CD4-positive, alpha-beta T cell (primary cell): ENCODE results near the gene TMC7. TPM values are rescaled to one million over a fixed set of nuclear protein-coding genes. Genes with fewer than 3 reads are reported as not detected.

Experiments used
- ATAC-seq: fragments of 200-7000 bp; cut with Tn5 transposase; one replicate; pipeline ENCODE4 v1.10.0; 2022; ENCODE audit warnings: mild to moderate bottlenecking; ENCODE audit not compliant: poor library complexity
- CTCF ChIA-PET: fragments of 350-600 bp; sonication (Branson Sonifier 250); formaldehyde crosslinking; loops from one replicate; lab custom pipeline; 2021; ENCODE audit warnings: antibody characterized with exemption, inconsistent platforms; lab: Charles Lee
- POLR2A ChIA-PET: fragments of 350-600 bp; sonication (Branson Sonifier 250); formaldehyde crosslinking; loops from one replicate; lab custom pipeline; 2021; ENCODE audit warnings: antibody characterized with exemption, inconsistent platforms; lab: Charles Lee
- DNase-seq, 14 experiments: peaks; one replicate each; pipeline ENCODE4 v3.0.0-alpha.2; 2013 to 2020; ENCODE audit warnings: mixed read lengths in 2 of 14
- H3K27ac ChIP-seq, 2 donors: one replicate each; pipeline versions ENCODE4 v1.5.1 to v1.7.0; 2013; ENCODE audit warnings: low read length in 2 of 2, low read depth in 1 of 2, mild to moderate bottlenecking in 1 of 2
- H3K27me3 ChIP-seq, 2 experiments: 1 replicate in 1 of 2; 2 replicates in 1 of 2; pipeline versions ENCODE4 v1.6.1 to v1.7.0; 2013; ENCODE audit warnings: low read length in 2 of 2, control low read depth in 1 of 2, mild to moderate bottlenecking in 1 of 2, moderate library complexity in 1 of 2; ENCODE audit not compliant: insufficient read depth in 2 of 2, control insufficient read depth in 1 of 2
- H3K36me3 ChIP-seq: one replicate; pipeline ENCODE4 v1.6.1; 2013; ENCODE audit warnings: low read length, control low read depth; ENCODE audit not compliant: insufficient read depth
- H3K4me1 ChIP-seq: one replicate; pipeline ENCODE4 v1.6.1; 2013; ENCODE audit warnings: low read length, control low read depth; ENCODE audit not compliant: insufficient read depth
- H3K4me3 ChIP-seq: one replicate; pipeline ENCODE4 v1.5.1; 2013; ENCODE audit warnings: mild to moderate bottlenecking, low read length, moderate library complexity
- H3K9me3 ChIP-seq, 2 experiments: 1 replicate in 1 of 2; 2 replicates in 1 of 2; pipeline versions ENCODE4 v1.6.1 to v1.7.0; 2013; ENCODE audit warnings: low read length in 2 of 2, mild to moderate bottlenecking in 2 of 2, control low read depth in 1 of 2, moderate library complexity in 1 of 2; ENCODE audit not compliant: control insufficient read depth in 1 of 2, insufficient read depth in 1 of 2
- H3K27ac Mint-ChIP-seq: one replicate; pipeline ENCODE4 v1.8.0; 2020; ENCODE audit warnings: mixed read lengths
- H3K27me3 Mint-ChIP-seq: one replicate; pipeline ENCODE4 v1.8.0; 2021; ENCODE audit warnings: mixed read lengths
- H3K36me3 Mint-ChIP-seq: one replicate; pipeline ENCODE4 v1.8.0; 2021; ENCODE audit warnings: low read depth, mixed read lengths
- H3K4me1 Mint-ChIP-seq: one replicate; pipeline ENCODE4 v1.8.0; 2021; ENCODE audit warnings: low read depth, mixed read lengths
- H3K4me3 Mint-ChIP-seq: one replicate; pipeline ENCODE4 v1.8.0; 2020; ENCODE audit warnings: mild to moderate bottlenecking, mixed read lengths
- H3K9me3 Mint-ChIP-seq: one replicate; pipeline ENCODE4 v1.8.0; 2020; ENCODE audit warnings: mixed read lengths
- CTCF ChIP-seq: fragments of 200-600 bp; IDR thresholded peaks from one replicate; pipeline ENCODE4 v1.8.0; 2022; ENCODE audit warnings: antibody characterized with exemption, mild to moderate bottlenecking
- intact Hi-C, 2 experiments: fragments of 100-400 bp; cut with DNase I in 1 of 2; cut with micrococcal nuclease in 1 of 2; formaldehyde crosslinking; loops; one replicate each; pipeline versions ENCODE4 v1.15.1 to v1.9.0; 2023 to 2025; cut with DNase I, micrococcal nuclease
- total RNA-seq, 174 experiments: library from RNA in 2 of 174; stranded (reverse) in 2 of 174; gene quantifications; one replicate each; pipeline ENCODE4 v1.2.3 and lab custom pipeline; 2021 to 2026

Gene TMC7
- total RNA-seq, 2 experiments from 2014 or later: not detected

- peaks cover 0 to 10% of the 10 kb centered on the region in 2 experiments for H3K27me3 ChIP-seq
- no peak overlapping the region for H3K27ac Mint-ChIP-seq
- ATAC-seq: peak; percentile 95
- peak; percentile 99 for TF ChIP-seq CTCF
- no peaks in the 10 kb centered on the region for H3K36me3 ChIP-seq
- H3K27me3 Mint-ChIP-seq: peaks cover 12% of the 10 kb centered on the region
- H3K4me1 ChIP-seq: peaks cover 10% of the 10 kb centered on the region
- no peaks in the 10 kb centered on the region for H3K9me3 Mint-ChIP-seq
- H3K27ac ChIP-seq: no peak overlapping the region
- H3K4me1 Mint-ChIP-seq: peaks cover 6% of the 10 kb centered on the region
- H3K4me3 ChIP-seq: peak overlapping the region; percentile 46
- H3K4me3 Mint-ChIP-seq: peak overlapping the region; percentile 34
- intact Hi-C loops: loop anchor here (1.0 to 10.0 kb wide), 3 partner anchors 416 to 1298 kb away; no protein-coding TSS in a partner anchor
- CTCF ChIA-PET: interaction anchor here (0.9 to 3.7 kb wide), 7 partner anchors 14 to 799 kb away, joined by 3 to 28 read pairs (median 4); partner anchors contain the start of gene COQ7
- POLR2A ChIA-PET: interaction anchor here (1.4 kb wide), 1 partner anchor 19 kb away, joined by 4 read pairs; the partner anchor contains the start of gene COQ7
- no peaks in the 10 kb centered on the region for H3K9me3 ChIP-seq
- peaks cover 9% of the 10 kb centered on the region for H3K36me3 Mint-ChIP-seq
- peak; percentile 58 to 88 (median 70) for DNase-seq
Measured at GRCh38 chr16:19086322-19087199, 102.8 kb downstream of the TMC7 start.

DNA sequence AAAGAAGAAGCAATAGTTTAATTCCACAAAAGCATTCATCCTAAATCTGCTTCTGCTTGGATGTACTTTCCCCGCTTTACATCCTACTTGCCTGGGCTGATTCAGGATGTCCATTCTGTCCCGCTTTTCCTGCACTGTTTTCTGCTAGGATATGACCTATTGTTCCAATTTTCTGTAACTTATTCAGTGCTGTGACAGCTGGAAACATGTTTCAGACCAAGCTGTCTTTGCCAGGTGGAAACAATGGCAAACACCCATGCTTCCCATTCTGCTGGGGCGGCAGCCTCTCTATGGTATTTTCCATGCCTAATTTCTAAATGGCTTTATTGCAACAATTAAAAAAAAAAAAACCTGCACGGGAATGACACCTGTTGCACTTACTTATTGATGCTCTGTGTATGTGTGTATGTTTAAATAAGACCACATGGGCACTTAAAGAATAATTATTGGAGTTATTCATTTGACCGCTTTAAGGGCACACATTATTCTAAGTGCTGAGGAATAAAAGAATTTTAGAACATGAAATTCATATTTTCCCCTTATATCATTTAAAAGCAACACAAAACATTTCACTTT, 104.7 kb downstream of the TMC7 start:
- DNase-seq (no peak), ATAC-seq (no peak)
- Mint-ChIP-seq H3K4me3 (no peak overlapping the region), H3K27ac (no peak overlapping the region), H3K36me3 (no peaks in the 10 kb centered on the region), H3K4me1 (peaks cover 6% of the 10 kb centered on the region), H3K27me3 (peaks cover 17% of the 10 kb centered on the region), H3K9me3 (no peaks in the 10 kb centered on the region)
- Histone ChIP-seq H3K4me1 (peaks cover 10% of the 10 kb centered on the region), H3K27ac (no peak overlapping the region), H3K4me3 (no peak overlapping the region), H3K36me3 (no peaks in the 10 kb centered on the region), H3K27me3 (peaks cover 0 to 10% of the 10 kb centered on the region in 2 experiments), H3K9me3 (peaks cover 0 to 4% of the 10 kb centered on the region in 2 experiments)
- no peak for TF ChIP-seq CTCF
- intact Hi-C loops: loop anchor here (5.0 to 10.0 kb wide), 2 partner anchors 799 to 1296 kb away; no protein-coding TSS in a partner anchor
- POLR2A ChIA-PET: no interaction called here
- CTCF ChIA-PET: no interaction called here

- ChIA-PET CTCF (no interaction called here), POLR2A (no interaction called here)
- ATAC-seq (no peak), DNase-seq (no peak)
- H3K27me3 Mint-ChIP-seq: peaks cover 23% of the 10 kb centered on the region
- TF ChIP-seq CTCF: no peak
- Histone ChIP-seq H3K4me1 (peaks cover 10% of the 10 kb centered on the region), H3K27ac (no peak overlapping the region), H3K27me3 (peaks cover 0 to 10% of the 10 kb centered on the region in 2 experiments), H3K9me3 (peaks cover 0 to 4% of the 10 kb centered on the region in 2 experiments), H3K36me3 (no peaks in the 10 kb centered on the region), H3K4me3 (no peak overlapping the region)
- no peak overlapping the region for H3K27ac Mint-ChIP-seq
- H3K4me3 Mint-ChIP-seq: no peak overlapping the region
- H3K36me3 Mint-ChIP-seq: no peaks in the 10 kb centered on the region
- H3K4me1 Mint-ChIP-seq: peaks cover 6% of the 10 kb centered on the region
- H3K9me3 Mint-ChIP-seq: no peaks in the 10 kb centered on the region
- intact Hi-C loops: loop anchor here (5.0 to 10.0 kb wide), 2 partner anchors 798 to 1295 kb away; no protein-coding TSS in a partner anchor
Measured at GRCh38 chr16:19089410-19089955, 105.7 kb downstream of the TMC7 start.
